Umbilical cord (tissue), 2 donors: ENCODE measurements around the gene TTC33. TPM values are rescaled to one million over a fixed set of nuclear protein-coding genes. Genes with fewer than 3 reads are reported as not detected.

ENCODE experiments used
- DNase-seq: peaks from one replicate; pipeline ENCODE4 v3.0.0-alpha.2; 2015; ENCODE audit warnings: low spot score
- total RNA-seq: library from RNA; depleted of rRNA; stranded (reverse); fragments of >200 nt; gene quantifications from one replicate; pipeline ENCODE4 v1.2.3, GENCODE V29; 2014; ENCODE audit warnings: low replicate concordance; ENCODE audit not compliant: insufficient read depth

The TTC33 gene
- total RNA-seq, 1 donor from 2014 or later, result 31.5 TPM

GRCh38 chr5:40615586-40616170 is 140.1 kb downstream of the TTC33 start:
- no peak for DNase-seq

GRCh38 chr5:40614923-40615585 is 140.7 kb downstream of the TTC33 start:
- DNase-seq, result no peak

GRCh38 chr5:40614466-40614865 is 141.3 kb downstream of the TTC33 start:
- no peak for DNase-seq

GRCh38 chr5:40607202-40607601 is 148.6 kb downstream of the TTC33 start:
- no peak for DNase-seq

GRCh38 chr5:40606077-40606765 is 149.5 kb downstream of the TTC33 start:
- no peak for DNase-seq

- DNase-seq, result no peak
Observed at GRCh38 chr5:40605295-40605958, 150.3 kb downstream of the TTC33 start.

- DNase-seq, result no peak
Observed at GRCh38 chr5:40603378-40603777, 152.4 kb downstream of the TTC33 start.

- DNase-seq, result no peak
Observed at GRCh38 chr5:40601198-40601868, 154.4 kb downstream of the TTC33 start.

GRCh38 chr5:40600383-40600782 is 155.4 kb downstream of the TTC33 start:
- DNase-seq, result no peak

GRCh38 chr5:40599676-40600075 is 156.1 kb downstream of the TTC33 start:
- DNase-seq, result no peak

- peak; percentile 12 for DNase-seq
Observed at GRCh38 chr5:40594811-40595210, 160.9 kb downstream of the TTC33 start.

GRCh38 chr5:40591727-40592396 is 163.9 kb downstream of the TTC33 start:
- peak; percentile 6 for DNase-seq

- peak; percentile 12 for DNase-seq
Observed at GRCh38 chr5:40587376-40587775, 168.4 kb downstream of the TTC33 start.

- no peak for DNase-seq
Observed at GRCh38 chr5:40585537-40586267, 170.1 kb downstream of the TTC33 start.

- DNase-seq, result no peak
Observed at GRCh38 chr5:40584054-40584453, 171.7 kb downstream of the TTC33 start.

GRCh38 chr5:40578501-40579451 is 177.0 kb downstream of the TTC33 start:
- no peak for DNase-seq

- DNase-seq, result no peak
Observed at GRCh38 chr5:40577718-40578117, 178.0 kb downstream of the TTC33 start.

GRCh38 chr5:40575921-40576320 is 179.8 kb downstream of the TTC33 start:
- no peak for DNase-seq

GRCh38 chr5:40575411-40575810 is 180.3 kb downstream of the TTC33 start:
- no peak for DNase-seq
